ENCODE data around the gene RNLS. TPM values are rescaled to one million over a fixed set of nuclear protein-coding genes. Genes with fewer than 3 reads are reported as not detected.

The RNLS gene
- total RNA-seq, 2 experiments from 2014 or later, result 0.95 to 2.7 TPM

DNA sequence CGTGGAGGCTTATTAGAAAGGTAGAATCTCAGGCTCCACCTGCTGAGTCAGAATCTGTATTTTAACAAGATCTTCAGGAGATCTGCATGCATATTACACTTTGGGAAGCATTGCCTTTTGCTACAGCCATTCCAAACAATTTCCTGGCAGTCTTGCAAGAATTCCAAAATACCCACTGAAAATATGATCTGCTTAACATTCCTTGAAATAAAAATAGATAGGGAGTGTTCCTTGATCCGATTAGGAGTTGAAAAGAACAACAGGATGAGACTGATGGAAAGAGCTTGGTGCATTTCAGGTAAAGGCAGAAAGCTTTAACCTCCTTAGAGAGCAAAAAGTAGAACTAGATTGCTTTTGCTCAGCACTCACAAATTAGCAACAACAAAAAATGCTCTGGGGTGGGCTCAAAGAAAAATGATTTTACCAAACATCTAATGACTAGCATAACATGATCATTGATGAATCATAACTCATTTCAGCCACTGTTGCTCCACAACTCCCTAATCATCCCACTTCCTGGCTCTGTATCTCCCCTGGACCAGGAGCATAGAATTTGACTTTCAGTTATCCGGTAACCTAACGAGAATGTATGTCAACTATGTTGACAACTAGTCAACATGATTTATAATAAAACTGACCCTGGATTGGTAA is 115.2 kb downstream of the RNLS start:
- CTCF ChIA-PET, result no interaction called here
- DNase-seq (no peak), ATAC-seq (ENCODE audit: poor library complexity) (no peak)
- Histone ChIP-seq H3K9me3 (ENCODE audit: control insufficient read depth in 1 of 2, insufficient read depth in 1 of 2, low read length in 2 of 2) (no peaks in the 10 kb centered on the region), H3K4me3 (ENCODE audit: low read length) (no peak overlapping the region), H3K36me3 (ENCODE audit: insufficient read depth, low read length) (no peaks in the 10 kb centered on the region), H3K4me1 (ENCODE audit: insufficient read depth, low read length) (no peaks in the 10 kb centered on the region), H3K27ac (ENCODE audit: low read depth in 1 of 2, low read length in 2 of 2) (no peak overlapping the region), H3K27me3 (ENCODE audit: control insufficient read depth in 1 of 2, insufficient read depth in 2 of 2, low read length in 2 of 2) (no peaks in the 10 kb centered on the region)
- intact Hi-C loops (cut with DNase I, micrococcal nuclease), result no loop called here
- H3K27ac Mint-ChIP-seq, result no peak overlapping the region
- POLR2A ChIA-PET, result no interaction called here
- no peaks in the 10 kb centered on the region for H3K4me1 Mint-ChIP-seq (ENCODE audit: low read depth)
- H3K36me3 Mint-ChIP-seq (ENCODE audit: low read depth), result no peaks in the 10 kb centered on the region
- H3K4me3 Mint-ChIP-seq, result no peak overlapping the region
- no peaks in the 10 kb centered on the region for H3K27me3 Mint-ChIP-seq
- no peaks in the 10 kb centered on the region for H3K9me3 Mint-ChIP-seq
- TF ChIP-seq, protein P1, sequence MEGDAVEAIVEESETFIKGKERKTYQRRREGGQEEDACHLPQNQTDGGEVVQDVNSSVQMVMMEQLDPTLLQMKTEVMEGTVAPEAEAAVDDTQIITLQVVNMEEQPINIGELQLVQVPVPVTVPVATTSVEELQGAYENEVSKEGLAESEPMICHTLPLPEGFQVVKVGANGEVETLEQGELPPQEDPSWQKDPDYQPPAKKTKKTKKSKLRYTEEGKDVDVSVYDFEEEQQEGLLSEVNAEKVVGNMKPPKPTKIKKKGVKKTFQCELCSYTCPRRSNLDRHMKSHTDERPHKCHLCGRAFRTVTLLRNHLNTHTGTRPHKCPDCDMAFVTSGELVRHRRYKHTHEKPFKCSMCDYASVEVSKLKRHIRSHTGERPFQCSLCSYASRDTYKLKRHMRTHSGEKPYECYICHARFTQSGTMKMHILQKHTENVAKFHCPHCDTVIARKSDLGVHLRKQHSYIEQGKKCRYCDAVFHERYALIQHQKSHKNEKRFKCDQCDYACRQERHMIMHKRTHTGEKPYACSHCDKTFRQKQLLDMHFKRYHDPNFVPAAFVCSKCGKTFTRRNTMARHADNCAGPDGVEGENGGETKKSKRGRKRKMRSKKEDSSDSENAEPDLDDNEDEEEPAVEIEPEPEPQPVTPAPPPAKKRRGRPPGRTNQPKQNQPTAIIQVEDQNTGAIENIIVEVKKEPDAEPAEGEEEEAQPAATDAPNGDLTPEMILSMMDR (IDR thresholded peaks at IDR 0.05), result no peak

GRCh38 chr10:88466786-88467185 is 116.3 kb downstream of the RNLS start:
- Mint-ChIP-seq H3K4me1 (ENCODE audit: low read depth) (no peaks in the 10 kb centered on the region), H3K36me3 (ENCODE audit: low read depth) (no peaks in the 10 kb centered on the region), H3K27ac (no peak overlapping the region), H3K9me3 (no peaks in the 10 kb centered on the region), H3K4me3 (no peak overlapping the region), H3K27me3 (no peaks in the 10 kb centered on the region)
- Histone ChIP-seq H3K4me1 (ENCODE audit: insufficient read depth, low read length) (no peaks in the 10 kb centered on the region), H3K9me3 (ENCODE audit: control insufficient read depth in 1 of 2, insufficient read depth in 1 of 2, low read length in 2 of 2) (no peaks in the 10 kb centered on the region), H3K27me3 (ENCODE audit: control insufficient read depth in 1 of 2, insufficient read depth in 2 of 2, low read length in 2 of 2) (no peaks in the 10 kb centered on the region), H3K36me3 (ENCODE audit: insufficient read depth, low read length) (no peaks in the 10 kb centered on the region), H3K27ac (ENCODE audit: low read depth in 1 of 2, low read length in 2 of 2) (no peak overlapping the region), H3K4me3 (ENCODE audit: low read length) (no peak overlapping the region)
- no peak for DNase-seq
- TF ChIP-seq, protein P1 (IDR thresholded peaks at IDR 0.05), result no peak
- CTCF ChIA-PET, result no interaction called here
- ATAC-seq (ENCODE audit: poor library complexity), result no peak
- POLR2A ChIA-PET, result no interaction called here
- intact Hi-C loops (cut with DNase I, micrococcal nuclease), result no loop called here

GRCh38 chr10:88465765-88466164 is 117.4 kb downstream of the RNLS start:
- intact Hi-C loops (cut with DNase I, micrococcal nuclease), result no loop called here
- POLR2A ChIA-PET, result no interaction called here

More at GRCh38 chr10:88465765-88466164, 117.4 kb downstream of the RNLS start:
- H3K27ac ChIP-seq (ENCODE audit: low read depth in 1 of 2, low read length in 2 of 2), result no peak overlapping the region
- no peaks in the 10 kb centered on the region for H3K36me3 ChIP-seq (ENCODE audit: insufficient read depth, low read length)
- TF ChIP-seq, protein P1 (IDR thresholded peaks at IDR 0.05), result no peak
- no peak overlapping the region for H3K4me3 ChIP-seq (ENCODE audit: low read length)
- Mint-ChIP-seq H3K27ac (no peak overlapping the region), H3K36me3 (ENCODE audit: low read depth) (no peaks in the 10 kb centered on the region), H3K4me1 (ENCODE audit: low read depth) (no peaks in the 10 kb centered on the region), H3K9me3 (no peaks in the 10 kb centered on the region), H3K27me3 (no peaks in the 10 kb centered on the region), H3K4me3 (no peak overlapping the region)
- CTCF ChIA-PET, result no interaction called here
- no peaks in the 10 kb centered on the region for H3K9me3 ChIP-seq (ENCODE audit: control insufficient read depth in 1 of 2, insufficient read depth in 1 of 2, low read length in 2 of 2)
- no peak for ATAC-seq (ENCODE audit: poor library complexity)
- no peaks in the 10 kb centered on the region for H3K4me1 ChIP-seq (ENCODE audit: insufficient read depth, low read length)
- H3K27me3 ChIP-seq (ENCODE audit: control insufficient read depth in 1 of 2, insufficient read depth in 2 of 2, low read length in 2 of 2), result no peaks in the 10 kb centered on the region
- no peak for DNase-seq

Data from CD4-positive, alpha-beta T cell (primary cell).